Type B pancreatic cell (in vitro differentiated cells): ENCODE results near the gene PUS3. TPM values are rescaled to one million over a fixed set of nuclear protein-coding genes. Genes with fewer than 3 reads are reported as not detected.

ENCODE experiments used
- DNase-seq: peaks from one replicate; pipeline ENCODE4 v3.0.0; 2021; ENCODE audit warnings: mixed read lengths; ENCODE audit not compliant: unreplicated experiment; ENCODE audit errors: extremely low spot score
- H3K27ac Mint-ChIP-seq: 2 replicates; pipeline ENCODE4 v1.8.0; 2021; ENCODE audit warnings: mild to moderate bottlenecking, mixed read lengths
- H3K27me3 Mint-ChIP-seq: 2 replicates; pipeline ENCODE4 v1.8.0; 2021; ENCODE audit warnings: mixed read lengths
- H3K36me3 Mint-ChIP-seq: 2 replicates; pipeline ENCODE4 v1.8.0; 2021; ENCODE audit warnings: mixed read lengths
- H3K4me1 Mint-ChIP-seq: one replicate; pipeline ENCODE4 v1.8.0; 2021; ENCODE audit warnings: mixed read lengths; ENCODE audit not compliant: unreplicated experiment
- H3K4me3 Mint-ChIP-seq: 2 replicates; pipeline ENCODE4 v1.8.0; 2021; ENCODE audit warnings: mild to moderate bottlenecking, mixed read lengths
- H3K9me3 Mint-ChIP-seq: 2 replicates; pipeline ENCODE4 v1.8.0; 2021; ENCODE audit warnings: mixed read lengths
- long read RNA-seq: library from polyadenylated mRNA; unstranded; transcript quantifications from one replicate; pipeline ENCODE4 v2.0.0, GENCODE V29; 2020
- total RNA-seq: library from RNA; stranded (reverse); gene quantifications from 2 replicates; pipeline ENCODE4 v1.2.1, GENCODE V29; 2021; ENCODE audit warnings: low replicate concordance
- TF ChIP-seq, protein P1 (sequence below): fragments of 200-600 bp; sonication (generic); conservative IDR thresholded peaks from 2 replicates; pipeline ENCODE4 v1.5.0; 2021; ENCODE audit warnings: antibody characterized with exemption, mild to moderate bottlenecking

The PUS3 gene, protein sequence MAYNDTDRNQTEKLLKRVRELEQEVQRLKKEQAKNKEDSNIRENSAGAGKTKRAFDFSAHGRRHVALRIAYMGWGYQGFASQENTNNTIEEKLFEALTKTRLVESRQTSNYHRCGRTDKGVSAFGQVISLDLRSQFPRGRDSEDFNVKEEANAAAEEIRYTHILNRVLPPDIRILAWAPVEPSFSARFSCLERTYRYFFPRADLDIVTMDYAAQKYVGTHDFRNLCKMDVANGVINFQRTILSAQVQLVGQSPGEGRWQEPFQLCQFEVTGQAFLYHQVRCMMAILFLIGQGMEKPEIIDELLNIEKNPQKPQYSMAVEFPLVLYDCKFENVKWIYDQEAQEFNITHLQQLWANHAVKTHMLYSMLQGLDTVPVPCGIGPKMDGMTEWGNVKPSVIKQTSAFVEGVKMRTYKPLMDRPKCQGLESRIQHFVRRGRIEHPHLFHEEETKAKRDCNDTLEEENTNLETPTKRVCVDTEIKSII
- total RNA-seq, result 11.9 and 13.5 TPM in 2 replicates
- long read RNA-seq, transcript PUS3-201 (4 exons, 1,843 nt), result major isoform, 50 of 67 reads
- long read RNA-seq, transcript PUS3-205 (3 exons, 1,419 nt), result minor isoform, 5 of 67 reads
- long read RNA-seq, partial matches to known transcripts, result 1 of 67 reads
- long read RNA-seq, other reads (novel, unspliced or antisense), result 5 of 67 reads

DNA sequence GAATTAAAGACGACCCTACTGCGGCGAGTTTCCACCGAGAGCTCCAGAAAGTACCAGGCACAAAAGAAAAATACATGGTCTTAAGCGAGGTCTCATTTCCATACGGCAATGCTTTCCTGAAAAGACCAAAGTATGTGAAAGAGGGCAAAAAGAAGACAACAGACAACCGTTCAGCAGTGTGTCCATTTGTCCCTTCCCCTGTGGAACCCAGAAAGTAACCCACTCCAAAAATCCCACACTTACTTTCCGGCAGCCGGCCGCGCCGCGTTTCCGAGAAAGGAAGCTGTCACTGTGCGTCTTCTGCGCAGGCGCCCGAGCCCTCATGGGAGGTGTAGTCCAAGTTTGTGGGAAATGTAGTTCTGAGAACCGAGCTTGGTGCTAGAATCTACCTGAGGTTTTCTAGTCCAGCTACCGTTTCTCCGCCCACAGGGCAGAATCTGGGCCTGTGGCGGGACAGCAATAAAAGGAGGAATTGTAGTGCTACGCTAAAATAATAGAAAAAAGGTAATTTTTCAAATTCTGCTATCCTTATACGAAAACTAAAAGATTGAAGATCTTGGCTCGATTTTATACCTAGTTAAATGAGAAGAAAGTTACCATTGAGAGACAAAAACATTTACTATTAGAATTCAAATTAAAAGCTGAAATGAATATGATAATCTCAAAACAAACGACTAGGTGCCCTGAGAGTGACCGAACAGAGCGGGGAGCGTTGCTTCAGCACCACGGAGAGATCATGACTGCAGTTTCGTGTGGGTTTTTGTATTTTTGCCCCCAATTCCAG, at the start of gene PUS3:
Gene PUS3 (minus strand): TSS at position 280 of the 784 bp plus-strand sequence. CDS start 6,922 bp downstream, outside the sequence.
- peak; percentile 85 for DNase-seq
- H3K36me3 Mint-ChIP-seq, result peaks cover 5% of the 10 kb centered on the region
- H3K4me3 Mint-ChIP-seq, result peak within 1 kb of the TSS; percentile 98
- no peaks in the 10 kb centered on the region for H3K9me3 Mint-ChIP-seq
- peaks cover 28% of the 10 kb centered on the region for H3K27me3 Mint-ChIP-seq
- peak within 1 kb of the TSS; percentile 87 for H3K27ac Mint-ChIP-seq
- peaks cover 20% of the 10 kb centered on the region for H3K4me1 Mint-ChIP-seq
- TF ChIP-seq, protein P1, sequence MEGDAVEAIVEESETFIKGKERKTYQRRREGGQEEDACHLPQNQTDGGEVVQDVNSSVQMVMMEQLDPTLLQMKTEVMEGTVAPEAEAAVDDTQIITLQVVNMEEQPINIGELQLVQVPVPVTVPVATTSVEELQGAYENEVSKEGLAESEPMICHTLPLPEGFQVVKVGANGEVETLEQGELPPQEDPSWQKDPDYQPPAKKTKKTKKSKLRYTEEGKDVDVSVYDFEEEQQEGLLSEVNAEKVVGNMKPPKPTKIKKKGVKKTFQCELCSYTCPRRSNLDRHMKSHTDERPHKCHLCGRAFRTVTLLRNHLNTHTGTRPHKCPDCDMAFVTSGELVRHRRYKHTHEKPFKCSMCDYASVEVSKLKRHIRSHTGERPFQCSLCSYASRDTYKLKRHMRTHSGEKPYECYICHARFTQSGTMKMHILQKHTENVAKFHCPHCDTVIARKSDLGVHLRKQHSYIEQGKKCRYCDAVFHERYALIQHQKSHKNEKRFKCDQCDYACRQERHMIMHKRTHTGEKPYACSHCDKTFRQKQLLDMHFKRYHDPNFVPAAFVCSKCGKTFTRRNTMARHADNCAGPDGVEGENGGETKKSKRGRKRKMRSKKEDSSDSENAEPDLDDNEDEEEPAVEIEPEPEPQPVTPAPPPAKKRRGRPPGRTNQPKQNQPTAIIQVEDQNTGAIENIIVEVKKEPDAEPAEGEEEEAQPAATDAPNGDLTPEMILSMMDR, result no peak

DNA sequence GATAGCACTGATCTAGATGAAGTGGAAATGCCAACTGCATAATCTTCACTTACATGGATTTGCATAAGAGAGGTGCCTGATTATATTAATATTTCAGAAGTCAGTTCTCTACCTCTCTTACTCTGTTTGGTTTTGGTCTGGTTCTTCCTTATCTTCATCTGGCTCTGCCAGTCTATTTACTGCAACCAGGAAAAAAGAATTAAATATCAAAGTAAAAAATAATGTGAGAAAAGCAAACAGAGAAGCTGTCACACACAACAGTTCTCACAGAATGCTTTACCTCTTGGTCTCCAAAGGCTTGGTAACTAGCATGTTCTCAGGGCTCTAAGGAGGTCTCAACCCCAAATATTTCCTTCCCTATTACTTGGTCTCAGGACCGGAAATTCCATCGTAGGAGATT, 49.6 kb upstream of the PUS3 start:
- Mint-ChIP-seq H3K36me3 (peaks cover 7% of the 10 kb centered on the region), H3K4me1 (peaks cover 13% of the 10 kb centered on the region), H3K27me3 (no peaks in the 10 kb centered on the region), H3K27ac (peak overlapping the region; percentile 36), H3K9me3 (no peaks in the 10 kb centered on the region), H3K4me3 (no peak overlapping the region)
- TF ChIP-seq, protein P1, result no peak
- no peak for DNase-seq

DNA sequence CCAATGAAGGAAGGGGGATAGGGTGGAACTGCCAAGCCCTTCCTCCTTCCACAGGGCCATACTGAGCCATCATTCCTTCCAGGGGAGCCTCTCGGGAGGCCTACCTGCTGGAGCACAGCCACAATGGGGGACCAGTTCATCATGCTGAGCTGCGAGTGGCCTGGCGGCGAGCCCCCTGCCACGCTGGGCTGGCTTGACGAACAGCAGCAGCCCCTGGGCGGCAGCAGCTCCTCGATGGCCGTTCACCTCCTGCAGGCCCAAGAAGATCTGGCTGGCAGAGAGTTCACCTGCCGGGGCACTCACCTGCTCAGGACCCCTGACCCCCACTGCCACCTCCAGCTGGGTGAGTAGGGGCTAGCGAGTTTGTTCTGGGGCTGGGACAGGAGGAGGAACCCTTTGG, 48.7 kb upstream of the PUS3 start:
- H3K36me3 Mint-ChIP-seq, result peaks cover 7% of the 10 kb centered on the region
- H3K27ac Mint-ChIP-seq, result peak overlapping the region; percentile 40
- H3K9me3 Mint-ChIP-seq, result no peaks in the 10 kb centered on the region
- no peak for DNase-seq
- peaks cover 13% of the 10 kb centered on the region for H3K4me1 Mint-ChIP-seq
- H3K4me3 Mint-ChIP-seq, result no peak overlapping the region
- H3K27me3 Mint-ChIP-seq, result no peaks in the 10 kb centered on the region
- TF ChIP-seq, protein P1, result no peak

DNA sequence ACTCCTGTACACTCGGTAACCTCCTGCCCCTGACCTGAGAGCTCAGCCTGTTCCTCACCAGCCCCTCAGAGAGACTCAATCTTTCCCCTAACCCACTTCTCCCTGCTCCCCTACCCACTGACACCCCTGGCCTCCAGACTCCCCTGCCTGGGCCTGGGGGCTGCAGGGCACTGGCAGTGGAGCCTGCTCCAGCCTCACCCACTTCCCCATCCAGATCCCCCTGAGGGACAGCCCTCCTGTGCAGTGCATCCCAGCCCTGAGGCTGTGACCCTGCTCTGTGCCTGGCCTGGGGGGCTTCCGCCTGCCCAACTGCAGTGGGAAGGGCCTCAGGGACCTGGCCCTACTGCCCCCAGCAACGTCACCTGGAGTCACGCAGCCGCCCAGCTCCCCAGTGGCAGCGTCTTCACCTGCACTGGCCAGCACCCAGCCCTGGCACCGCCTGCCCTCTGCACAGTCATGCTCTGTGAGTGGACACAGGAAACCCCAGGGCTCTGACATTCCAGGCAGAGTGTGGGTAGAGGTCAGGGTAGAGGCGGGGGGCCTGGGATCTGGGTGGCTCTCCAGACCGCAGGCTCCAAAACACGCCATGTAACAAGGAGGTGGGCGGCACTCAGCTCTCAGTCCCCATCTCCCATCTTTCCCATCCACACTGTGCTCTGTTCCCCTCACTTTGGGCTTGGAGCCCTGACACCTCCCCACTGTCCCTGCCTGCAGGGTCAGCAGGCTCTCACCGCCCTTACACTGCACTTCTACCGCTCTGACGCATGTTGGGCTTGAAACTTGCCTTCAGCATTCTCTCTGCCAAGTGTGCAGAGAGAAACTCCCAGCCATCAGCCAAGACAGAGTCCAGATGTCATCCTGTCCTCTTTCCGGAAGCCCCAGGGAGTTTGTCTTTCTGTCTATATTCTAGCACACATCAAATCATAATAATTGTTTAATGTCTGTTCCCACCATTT, 48.0 kb upstream of the PUS3 start:
- Mint-ChIP-seq H3K4me3 (no peak overlapping the region), H3K9me3 (no peaks in the 10 kb centered on the region), H3K27ac (peak overlapping the region; percentile 40), H3K4me1 (peaks cover 13% of the 10 kb centered on the region), H3K36me3 (peaks cover 7% of the 10 kb centered on the region), H3K27me3 (no peaks in the 10 kb centered on the region)
- TF ChIP-seq, protein P1, result no peak
- no peak for DNase-seq

DNA sequence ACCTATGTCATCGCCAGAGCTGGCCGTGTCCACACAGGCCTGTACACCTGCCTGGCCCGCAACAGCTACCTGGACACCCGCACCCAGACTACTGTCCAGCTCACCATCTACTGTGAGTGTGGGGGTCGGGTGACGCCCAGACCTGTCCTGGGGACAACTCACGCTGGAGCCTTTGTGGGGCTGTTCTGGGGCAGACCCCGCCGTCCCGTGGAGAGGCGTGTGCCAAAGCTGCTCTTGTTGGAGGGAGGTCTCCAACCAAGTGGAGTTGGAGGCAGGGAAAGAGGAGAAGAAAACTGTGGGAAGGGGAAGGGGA, 47.1 kb upstream of the PUS3 start:
- TF ChIP-seq, protein P1, result no peak
- no peaks in the 10 kb centered on the region for H3K36me3 Mint-ChIP-seq
- peaks cover 19% of the 10 kb centered on the region for H3K4me1 Mint-ChIP-seq
- no peak overlapping the region for H3K4me3 Mint-ChIP-seq
- H3K27me3 Mint-ChIP-seq, result no peaks in the 10 kb centered on the region
- H3K27ac Mint-ChIP-seq, result no peak overlapping the region
- no peaks in the 10 kb centered on the region for H3K9me3 Mint-ChIP-seq
- peak; percentile 57 for DNase-seq
